ENCODE data around the gene SERF2. TPM values are rescaled to one million over a fixed set of nuclear protein-coding genes. Genes with fewer than 3 reads are reported as not detected.

The SERF2 gene
- total and polyA plus RNA-seq, 10 of the 15 experiments (the other 5 are each of a cell fraction or from before 2014, with no cell fraction given) = 464 to 4,159 (median 1,014) TPM

- TF ChIP-seq, protein P1, sequence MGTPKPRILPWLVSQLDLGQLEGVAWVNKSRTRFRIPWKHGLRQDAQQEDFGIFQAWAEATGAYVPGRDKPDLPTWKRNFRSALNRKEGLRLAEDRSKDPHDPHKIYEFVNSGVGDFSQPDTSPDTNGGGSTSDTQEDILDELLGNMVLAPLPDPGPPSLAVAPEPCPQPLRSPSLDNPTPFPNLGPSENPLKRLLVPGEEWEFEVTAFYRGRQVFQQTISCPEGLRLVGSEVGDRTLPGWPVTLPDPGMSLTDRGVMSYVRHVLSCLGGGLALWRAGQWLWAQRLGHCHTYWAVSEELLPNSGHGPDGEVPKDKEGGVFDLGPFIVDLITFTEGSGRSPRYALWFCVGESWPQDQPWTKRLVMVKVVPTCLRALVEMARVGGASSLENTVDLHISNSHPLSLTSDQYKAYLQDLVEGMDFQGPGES (IDR thresholded peaks at IDR 0.05) = no peak
- TF ChIP-seq ZNF24 (IDR thresholded peaks at IDR 0.05) = no peak
- TF ChIP-seq BCL3 (IDR thresholded peaks at IDR 0.05; ENCODE audit: borderline replicate concordance, insufficient read depth, low read depth, low read length, poor library complexity, severe bottlenecking) = no peak
- TF ChIP-seq BACH1 (IDR thresholded peaks at IDR 0.05; ENCODE audit: borderline replicate concordance) = peak; percentile 35; the same call in 1 of the 2 replicates
- peak; percentile 28 for TF ChIP-seq SP1 (IDR thresholded peaks at IDR 0.05; ENCODE audit: low read depth, low read length)
- TF ChIP-seq MTA3 (IDR thresholded peaks at IDR 0.05; ENCODE audit: borderline replicate concordance, low read length) = peak; percentile 66; the same call in 1 of the 2 replicates
- TF ChIP-seq CBFB (IDR thresholded peaks at IDR 0.05; ENCODE audit: low read depth) = peak; percentile 54; the same call in 1 of the 2 replicates
- no peak for TF ChIP-seq NFXL1 (IDR thresholded peaks at IDR 0.05; ENCODE audit: borderline replicate concordance)
- peak; percentile 66 for TF ChIP-seq YY1 (IDR thresholded peaks at IDR 0.05; ENCODE audit: low read depth, low read length)
- TF ChIP-seq SKIL (IDR thresholded peaks at IDR 0.05; ENCODE audit: low read depth, poor library complexity, severe bottlenecking) = peak; percentile 43
- TF ChIP-seq NBN (IDR thresholded peaks at IDR 0.05) = peak; percentile 94
- TF ChIP-seq TCF12 (IDR thresholded peaks at IDR 0.05; ENCODE audit: low read depth, low read length) = peak; percentile 63; the same call in 1 of the 2 replicates
- TF ChIP-seq EED (IDR thresholded peaks at IDR 0.05; ENCODE audit: low read depth) = 0 out of 2 replicates have a peak, but pooled peaks have one; percentile 17
- TF ChIP-seq SMAD5 (IDR thresholded peaks at IDR 0.05; ENCODE audit: low read depth) = peak; percentile 95
- TF ChIP-seq GATAD2B (conservative IDR thresholded peaks at IDR 0.05; ENCODE audit: low read depth) = peak; percentile 74; the same call in 1 of the 2 replicates
- no peak for TF ChIP-seq BCLAF1 (IDR thresholded peaks at IDR 0.05)
Measured at GRCh38 chr15:43824302-43825246, 32.5 kb downstream of the SERF2 start, which contains the start of gene MFAP1 (continued).
